ENCODE measurements around the gene DRGX. TPM values are rescaled to one million over a fixed set of nuclear protein-coding genes. Genes with fewer than 3 reads are reported as not detected.

Gene DRGX
- total RNA-seq, 1 donor from 2014 or later = not detected

- DNase-seq (ENCODE audit: low spot score) = peak; percentile 57
Observed at GRCh38 chr10:49323171-49323895, 72.6 kb downstream of the DRGX start.

GRCh38 chr10:49322371-49323170, 73.3 kb downstream of the DRGX start:
- DNase-seq (ENCODE audit: low spot score) = peak; percentile 83

- DNase-seq (ENCODE audit: low spot score) = no peak
Observed at GRCh38 chr10:49321021-49321420, 74.9 kb downstream of the DRGX start.

- DNase-seq (ENCODE audit: low spot score) = peak; percentile 47
Observed at GRCh38 chr10:49320191-49320590, 75.7 kb downstream of the DRGX start.

GRCh38 chr10:49319206-49319605, 76.7 kb downstream of the DRGX start:
- no peak for DNase-seq (ENCODE audit: low spot score)

- DNase-seq (ENCODE audit: low spot score) = peak; percentile 47
Observed at GRCh38 chr10:49318755-49319154, 77.1 kb downstream of the DRGX start.

- DNase-seq (ENCODE audit: low spot score) = peak; percentile 24
Observed at GRCh38 chr10:49318028-49318427, 77.9 kb downstream of the DRGX start.

GRCh38 chr10:49314806-49315205, 81.1 kb downstream of the DRGX start:
- DNase-seq (ENCODE audit: low spot score) = no peak

Other genes with a start within 250 kb of the DRGX start
- gene TMEM273, start 207.7 kb downstream of the DRGX start, total RNA-seq = 17.9 TPM
- not detected for gene C10orf71, start 96.9 kb downstream of the DRGX start, total RNA-seq
- gene ERCC6, start 143.0 kb upstream of the DRGX start, total RNA-seq = 15.5 TPM
- not detected for gene SLC18A3, start 214.2 kb upstream of the DRGX start, total RNA-seq
- not detected for gene CHAT, start 217.9 kb upstream of the DRGX start, total RNA-seq

Data from mesenteric fat pad (tissue), 1 donor.